Skeletal muscle tissue (tissue), 4 donors: ENCODE results near the gene PCNT. TPM values are rescaled to one million over a fixed set of nuclear protein-coding genes. Genes with fewer than 3 reads are reported as not detected.

Experiments
- H3K27ac ChIP-seq: one replicate; pipeline ENCODE4 v1.7.0; 2013; ENCODE audit warnings: mild to moderate bottlenecking, low read depth, low read length, inconsistent platforms
- H3K27me3 ChIP-seq, 3 donors: one replicate each; pipeline ENCODE4 v1.7.0; 2013; ENCODE audit warnings: low read length in 3 of 3; ENCODE audit not compliant: control insufficient read depth in 3 of 3, insufficient read depth in 3 of 3
- H3K36me3 ChIP-seq, 3 donors: one replicate each; pipeline ENCODE4 v1.7.0; 2013; ENCODE audit warnings: low read length in 3 of 3; ENCODE audit not compliant: control insufficient read depth in 3 of 3, insufficient read depth in 3 of 3
- H3K4me1 ChIP-seq, 3 donors: one replicate each; pipeline ENCODE4 v1.7.0; 2013; ENCODE audit warnings: low read length in 3 of 3, mild to moderate bottlenecking in 3 of 3; ENCODE audit not compliant: control insufficient read depth in 3 of 3, insufficient read depth in 3 of 3
- H3K4me3 ChIP-seq, 3 donors: one replicate each; pipeline ENCODE4 v1.7.0; 2013; ENCODE audit warnings: low read length in 3 of 3
- H3K9ac ChIP-seq, 3 donors: one replicate each; pipeline ENCODE4 v1.7.0; 2013; ENCODE audit warnings: low read length in 3 of 3, mild to moderate bottlenecking in 3 of 3, moderate library complexity in 2 of 3, low read depth in 1 of 3
- H3K9me3 ChIP-seq, 3 donors: one replicate each; pipeline ENCODE4 v1.7.0; 2013; ENCODE audit warnings: low read length in 3 of 3; ENCODE audit not compliant: control insufficient read depth in 3 of 3
- total RNA-seq: library from RNA; depleted of rRNA; stranded (reverse); fragments of >200 nt; gene quantifications from one replicate; pipeline ENCODE4 v1.2.3, GENCODE V29; 2014
- donor health status: Osteomylitis.

Gene PCNT
- total RNA-seq, 1 donor from 2014 or later = 42.8 TPM

GRCh38 chr21:46328151-46328550, 4.2 kb downstream of the PCNT start:
- Histone ChIP-seq H3K27ac (no peak overlapping the region), H3K36me3 (peaks cover 6 to 15% (median 14%) of the 10 kb centered on the region in 3 donors), H3K4me3 (no peak overlapping the region), H3K9me3 (no peaks in the 10 kb centered on the region), H3K27me3 (no peaks in the 10 kb centered on the region), H3K9ac (no peak overlapping the region), H3K4me1 (peaks cover 8 to 15% (median 11%) of the 10 kb centered on the region in 3 donors)

- no peaks in the 10 kb centered on the region for H3K27me3 ChIP-seq
- peaks cover 12 to 21% (median 15%) of the 10 kb centered on the region in 3 donors for H3K36me3 ChIP-seq
- peaks cover 5 to 10% (median 8%) of the 10 kb centered on the region in 3 donors for H3K4me1 ChIP-seq
These were observed 5.8 kb downstream of the PCNT start for GRCh38 chr21:46329796-46330195.

GRCh38 chr21:46334351-46335140, 10.6 kb downstream of the PCNT start:
- Histone ChIP-seq H3K27ac (no peak overlapping the region), H3K4me3 (no peak overlapping the region), H3K9ac (no peak overlapping the region), H3K36me3 (peaks cover 23 to 31% (median 31%) of the 10 kb centered on the region in 3 donors), H3K27me3 (no peaks in the 10 kb centered on the region), H3K9me3 (no peaks in the 10 kb centered on the region), H3K4me1 (no peaks in the 10 kb centered on the region)

More at GRCh38 chr21:46329796-46330195, 5.8 kb downstream of the PCNT start:
- Histone ChIP-seq H3K9ac (no peak overlapping the region), H3K27ac (no peak overlapping the region), H3K4me3 (no peak overlapping the region), H3K9me3 (no peaks in the 10 kb centered on the region)

DNA sequence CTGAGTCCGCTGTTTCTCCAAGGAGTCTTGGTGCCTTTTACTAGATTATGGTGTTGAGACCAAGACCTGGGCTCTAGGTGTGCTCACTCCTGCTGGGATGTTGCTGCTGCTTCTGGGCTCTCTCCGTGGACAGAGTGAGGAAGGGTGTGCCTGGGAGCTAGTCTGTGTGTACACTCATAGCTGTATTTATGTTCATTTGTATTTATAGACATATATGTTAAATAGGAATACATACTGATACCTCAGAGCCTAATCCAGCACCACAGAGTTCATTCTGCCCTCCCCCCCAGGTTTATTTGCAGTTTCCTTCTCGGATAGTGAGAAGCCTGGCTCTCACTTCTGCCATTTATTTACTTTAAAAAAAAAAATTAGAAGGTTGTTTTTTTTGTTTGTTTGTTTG, 12.6 kb downstream of the PCNT start:
- Histone ChIP-seq H3K9ac (no peak overlapping the region), H3K4me3 (no peak overlapping the region), H3K27me3 (no peaks in the 10 kb centered on the region), H3K9me3 (no peaks in the 10 kb centered on the region), H3K4me1 (no peaks in the 10 kb centered on the region), H3K36me3 (peaks cover 21 to 26% (median 26%) of the 10 kb centered on the region in 3 donors), H3K27ac (no peak overlapping the region)

- H3K27ac ChIP-seq = no peak overlapping the region
- H3K9ac ChIP-seq = no peak overlapping the region
- H3K36me3 ChIP-seq = peaks cover 20 to 22% (median 21%) of the 10 kb centered on the region in 3 donors
- H3K4me1 ChIP-seq = no peaks in the 10 kb centered on the region
- H3K4me3 ChIP-seq = no peak overlapping the region
- H3K27me3 ChIP-seq = no peaks in the 10 kb centered on the region
- H3K9me3 ChIP-seq = no peaks in the 10 kb centered on the region
These were observed 17.0 kb downstream of the PCNT start for GRCh38 chr21:46340998-46341397.

- no peak overlapping the region for H3K4me3 ChIP-seq
- peaks cover 6 to 13% (median 6%) of the 10 kb centered on the region in 3 donors for H3K4me1 ChIP-seq
- peaks cover 25 to 34% (median 31%) of the 10 kb centered on the region in 3 donors for H3K36me3 ChIP-seq
- no peak overlapping the region for H3K9ac ChIP-seq
- no peaks in the 10 kb centered on the region for H3K27me3 ChIP-seq
- H3K27ac ChIP-seq = no peak overlapping the region
- no peaks in the 10 kb centered on the region for H3K9me3 ChIP-seq
These were observed 20.4 kb downstream of the PCNT start for GRCh38 chr21:46344219-46344915.

GRCh38 chr21:46345861-46346260, 21.9 kb downstream of the PCNT start:
- Histone ChIP-seq H3K36me3 (peaks cover 38 to 42% (median 41%) of the 10 kb centered on the region in 3 donors), H3K27me3 (no peaks in the 10 kb centered on the region), H3K9ac (no peak overlapping the region), H3K27ac (no peak overlapping the region), H3K9me3 (no peaks in the 10 kb centered on the region), H3K4me1 (peaks cover 7 to 22% (median 12%) of the 10 kb centered on the region in 3 donors), H3K4me3 (no peak overlapping the region)

DNA sequence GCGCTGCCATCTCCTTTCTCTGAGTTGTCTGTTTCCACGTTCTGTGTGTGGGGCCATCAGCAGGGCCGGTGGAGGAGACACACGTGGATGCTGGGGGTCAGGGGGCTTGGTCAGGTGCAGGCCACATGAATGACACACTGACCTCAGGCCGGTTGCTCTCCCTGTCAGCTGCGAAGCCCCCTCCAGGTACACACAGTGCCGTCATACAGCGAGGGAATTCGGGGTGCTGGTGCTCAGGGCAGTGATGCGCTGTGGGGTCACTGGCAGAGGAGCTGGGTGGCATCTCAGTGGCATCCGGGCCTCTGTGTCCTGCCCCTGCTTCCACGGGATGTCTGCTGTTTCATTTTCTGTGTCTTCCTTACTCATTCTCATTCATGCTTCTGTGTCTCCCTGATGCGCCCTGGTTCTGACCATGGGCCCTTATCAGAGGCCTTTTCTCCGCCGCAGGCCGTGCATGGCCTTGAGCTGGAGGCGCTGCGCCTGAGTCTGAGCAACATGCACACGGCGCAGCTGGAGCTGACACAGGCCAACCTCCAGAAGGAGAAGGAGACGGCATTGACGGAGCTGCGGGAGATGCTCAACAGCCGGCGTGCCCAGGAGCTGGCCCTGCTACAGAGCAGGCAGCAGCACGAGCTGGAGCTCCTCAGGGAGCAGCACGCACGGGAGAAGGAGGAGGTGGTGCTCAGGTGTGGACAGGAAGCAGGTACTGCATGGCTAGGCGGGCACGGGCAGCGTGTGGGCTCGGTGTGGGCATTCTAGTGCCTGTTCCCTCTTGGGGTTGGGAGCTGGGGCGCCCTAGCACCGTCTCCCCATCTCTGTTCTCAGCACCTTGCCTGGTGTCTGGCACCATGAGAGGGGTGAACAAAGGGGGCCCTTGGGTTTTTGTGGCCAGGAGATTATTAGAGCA, 22.6 kb downstream of the PCNT start:
- Histone ChIP-seq H3K9ac (peak overlapping the region in 1 of 3 donors; percentile 69), H3K27ac (no peak overlapping the region), H3K27me3 (no peaks in the 10 kb centered on the region), H3K36me3 (peaks cover 43 to 48% (median 47%) of the 10 kb centered on the region in 3 donors), H3K4me3 (no peak overlapping the region), H3K4me1 (peaks cover 9 to 28% (median 18%) of the 10 kb centered on the region in 3 donors), H3K9me3 (no peaks in the 10 kb centered on the region)

GRCh38 chr21:46347203-46347550, 23.2 kb downstream of the PCNT start:
- Histone ChIP-seq H3K27me3 (no peaks in the 10 kb centered on the region), H3K36me3 (peaks cover 49 to 54% (median 53%) of the 10 kb centered on the region in 3 donors), H3K27ac (peak overlapping the region; percentile 84), H3K4me1 (peaks cover 10 to 35% (median 25%) of the 10 kb centered on the region in 3 donors), H3K9ac (peak overlapping the region; percentile 20 to 69 (median 25)), H3K9me3 (no peaks in the 10 kb centered on the region), H3K4me3 (no peak overlapping the region)
